Measurements from ENCODE around the gene ASH1L.

- TF ChIP-seq POLR2AphosphoS5 (IDR thresholded peaks at IDR 0.05; ENCODE audit: low read depth, low read length), result no peak
- TF ChIP-seq REST (IDR thresholded peaks at IDR 0.05; ENCODE audit: insufficient read depth in 1 of 2, low read depth in 2 of 2, low read length in 2 of 2), result no peak
Observed at GRCh38 chr1:155529929-155530328, 32.7 kb downstream of the ASH1L start.

Data from PFSK-1 (cell line).